GM18526 (cell line): ENCODE data around the gene SLC27A4.

Source experiments
- POLR2A ChIP-seq: IDR thresholded peaks from 3 replicates; pipeline ENCODE4 v1.6.1; 2011; ENCODE audit not compliant: insufficient read length; ENCODE audit errors: extremely low read depth

The SLC27A4 gene

DNA sequence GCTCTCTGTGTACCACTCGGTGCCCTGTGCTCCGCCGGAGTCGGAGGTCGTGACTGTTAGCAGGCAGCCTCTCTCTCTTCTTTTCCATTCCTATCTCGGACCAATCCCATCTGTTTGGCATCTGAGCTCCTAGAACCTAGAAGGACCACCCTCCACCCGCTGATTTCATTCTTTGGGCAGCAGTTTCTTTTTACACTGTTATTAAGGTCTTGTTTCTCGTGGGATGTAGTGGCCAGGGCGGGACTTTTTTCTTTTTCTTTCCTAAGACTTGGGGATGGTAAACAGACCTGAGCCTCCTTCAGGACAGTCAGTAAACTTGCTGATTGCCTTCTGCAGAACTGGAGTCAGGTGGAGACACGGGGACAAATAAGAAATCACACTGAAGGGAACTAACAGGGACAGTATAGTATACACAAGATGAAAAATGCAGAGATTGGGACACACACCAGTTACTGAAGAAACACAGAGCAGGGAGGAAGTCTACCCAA lies 31.3 kb downstream of the SLC27A4 start:
- no peak for TF ChIP-seq POLR2A

DNA sequence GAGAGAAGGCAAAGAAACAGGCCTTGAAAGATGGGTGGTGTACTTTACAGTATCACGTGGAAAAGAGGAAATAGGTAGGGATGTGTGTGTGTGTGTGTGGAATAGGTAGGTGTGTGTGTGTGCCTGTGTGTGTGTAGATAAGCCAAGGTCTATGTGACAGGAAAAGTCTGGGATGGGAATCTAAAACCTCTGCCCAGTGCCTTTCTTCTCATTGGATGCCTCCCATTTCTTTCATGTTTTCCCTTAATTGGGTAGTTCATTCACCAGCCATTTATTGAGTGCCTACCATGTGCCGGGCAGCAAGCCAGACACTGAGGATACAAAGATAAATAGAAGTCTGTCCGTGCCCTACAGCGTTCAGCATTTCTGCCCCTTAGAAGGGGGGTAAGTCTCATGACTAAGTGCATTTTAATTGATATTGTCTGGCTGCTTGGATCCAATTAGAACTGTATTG lies 31.9 kb downstream of the SLC27A4 start:
- no peak for TF ChIP-seq POLR2A

DNA sequence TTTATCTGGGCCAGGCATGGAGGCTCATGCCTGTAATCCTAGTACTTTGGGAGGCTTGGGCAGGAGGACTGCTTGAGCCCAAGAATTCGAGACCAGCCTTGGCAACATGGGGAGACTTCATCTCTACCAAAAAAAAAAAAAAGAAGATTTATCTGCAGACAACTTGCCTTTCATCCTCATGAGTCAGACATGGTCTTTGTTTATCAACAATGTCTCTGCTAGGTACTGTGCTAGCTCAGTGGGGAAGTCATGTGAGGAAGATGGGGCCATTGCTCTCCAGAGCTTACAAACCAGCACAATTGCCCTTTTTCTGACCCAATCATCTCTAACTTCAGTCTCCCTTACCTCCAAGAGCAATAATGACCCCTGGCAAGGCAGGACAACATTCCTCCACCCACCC lies 32.5 kb downstream of the SLC27A4 start:
- TF ChIP-seq POLR2A = no peak

DNA sequence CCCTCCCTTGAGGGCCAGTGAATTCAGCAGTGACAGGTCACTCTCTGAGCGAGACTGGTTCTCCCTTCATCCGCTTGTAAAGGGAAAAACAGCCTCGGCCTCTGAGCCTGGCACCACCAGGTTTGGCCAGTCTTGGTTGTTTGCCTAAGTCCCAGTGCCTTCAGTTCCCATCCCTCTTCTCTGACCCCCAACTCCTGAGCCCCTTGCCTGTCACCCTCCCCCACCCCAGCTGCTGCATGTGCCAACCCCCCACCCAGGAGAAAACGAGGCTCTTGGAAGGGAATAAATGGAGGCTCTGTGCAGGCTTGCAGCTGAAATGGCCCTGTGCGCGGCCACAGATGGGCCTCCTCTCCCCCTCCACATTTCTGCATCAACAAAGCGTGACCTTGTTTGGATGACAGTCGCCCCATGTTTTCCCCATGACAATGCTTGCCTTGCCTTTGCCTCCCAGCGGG lies 33.9 kb downstream of the SLC27A4 start:
- TF ChIP-seq POLR2A = no peak

DNA sequence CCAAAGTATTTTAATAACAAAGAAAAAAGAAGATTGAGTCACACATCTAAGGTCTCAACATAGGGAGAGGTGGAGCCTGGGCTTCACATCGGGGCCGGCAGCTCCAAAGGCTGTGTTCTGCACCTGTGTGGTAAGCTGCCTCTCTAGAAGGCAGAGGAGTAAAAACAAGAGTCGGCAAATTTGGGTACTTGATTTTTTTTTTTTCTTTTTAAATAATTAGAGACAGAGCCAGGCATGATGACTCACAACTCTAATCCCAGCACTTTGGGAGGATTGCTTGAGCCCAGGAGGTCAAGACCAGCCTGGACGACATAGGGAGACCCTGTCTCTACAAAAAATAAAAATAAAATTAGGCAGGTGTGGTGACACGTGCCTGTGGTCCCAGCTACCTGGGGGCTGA lies 35.5 kb downstream of the SLC27A4 start:
- no peak for TF ChIP-seq POLR2A

DNA sequence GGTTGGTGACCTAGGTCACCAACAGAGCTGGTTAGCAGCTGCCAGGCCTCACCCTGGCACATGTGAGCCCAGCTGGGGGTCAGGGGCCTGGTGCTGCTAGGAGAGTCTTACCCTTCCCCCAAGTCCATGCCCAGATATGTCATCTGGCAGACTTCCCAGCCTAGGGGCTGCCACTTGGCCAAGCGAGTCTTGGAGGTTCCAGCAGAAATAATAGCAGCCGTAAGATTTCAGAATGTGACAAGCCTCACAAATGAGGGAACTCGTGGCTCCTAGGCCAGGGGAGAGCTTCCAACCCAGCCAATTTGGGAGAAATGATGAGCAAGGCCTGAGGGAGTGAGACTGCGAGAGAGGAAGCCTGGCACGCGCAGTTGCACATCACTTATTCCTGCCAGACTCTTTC lies 41.9 kb downstream of the SLC27A4 start:
- no peak for TF ChIP-seq POLR2A

DNA sequence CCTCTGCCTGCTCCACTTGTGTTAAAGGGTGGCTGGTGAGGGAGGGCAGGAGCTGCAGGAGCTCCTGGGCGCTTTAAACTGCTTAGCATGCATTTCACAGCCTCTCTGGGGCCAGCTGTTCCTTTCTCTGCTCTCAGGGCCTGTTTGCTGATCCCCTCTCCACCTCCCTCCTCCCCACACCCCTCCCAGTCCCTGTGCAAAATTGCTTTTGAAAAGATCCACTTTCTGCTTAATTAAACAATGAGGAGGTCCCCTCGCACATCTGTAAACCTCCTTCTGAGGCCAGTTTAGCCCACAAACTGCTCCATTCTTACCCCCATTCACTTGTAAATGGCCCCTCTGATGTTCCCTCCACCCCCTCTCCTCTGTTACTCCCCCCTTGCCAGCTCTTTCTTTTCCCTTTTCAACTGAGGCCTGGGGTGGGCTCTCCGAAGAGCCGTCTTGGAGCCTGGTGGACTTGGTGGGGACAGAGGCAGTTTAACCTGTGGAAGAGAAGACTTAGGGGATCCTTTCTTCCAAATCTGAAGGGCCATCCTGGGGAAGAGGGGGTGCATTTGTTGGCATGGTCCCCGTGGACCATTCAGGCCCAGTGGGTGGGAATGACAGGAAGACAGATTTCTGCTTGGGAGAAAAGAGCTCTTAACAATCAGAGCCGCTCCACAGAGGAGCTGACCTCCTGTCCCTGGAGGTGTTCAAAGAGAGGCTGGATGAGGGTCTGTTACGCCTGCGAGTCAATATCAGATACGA lies 42.9 kb downstream of the SLC27A4 start:
- TF ChIP-seq POLR2A = no peak

DNA sequence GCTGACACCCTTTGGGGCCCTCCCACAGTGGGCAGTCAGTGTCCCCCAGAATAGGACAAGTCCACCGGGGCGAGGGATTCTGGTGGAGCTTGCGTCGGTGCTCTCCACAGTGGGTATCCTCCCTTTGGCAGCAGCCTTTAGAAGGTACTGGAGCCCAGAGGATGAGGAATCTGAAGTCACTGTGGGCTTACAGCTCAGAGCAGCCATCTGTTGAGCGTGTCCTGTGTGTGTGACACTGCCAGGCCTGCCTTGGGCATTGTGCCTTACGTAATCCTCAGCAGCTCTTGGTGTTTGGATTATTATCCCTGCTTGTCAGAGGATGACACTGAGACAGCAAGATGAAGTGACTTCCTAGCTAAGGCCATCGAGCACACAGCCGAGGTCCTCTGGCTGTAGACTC lies 43.5 kb downstream of the SLC27A4 start:
- TF ChIP-seq POLR2A = no peak

DNA sequence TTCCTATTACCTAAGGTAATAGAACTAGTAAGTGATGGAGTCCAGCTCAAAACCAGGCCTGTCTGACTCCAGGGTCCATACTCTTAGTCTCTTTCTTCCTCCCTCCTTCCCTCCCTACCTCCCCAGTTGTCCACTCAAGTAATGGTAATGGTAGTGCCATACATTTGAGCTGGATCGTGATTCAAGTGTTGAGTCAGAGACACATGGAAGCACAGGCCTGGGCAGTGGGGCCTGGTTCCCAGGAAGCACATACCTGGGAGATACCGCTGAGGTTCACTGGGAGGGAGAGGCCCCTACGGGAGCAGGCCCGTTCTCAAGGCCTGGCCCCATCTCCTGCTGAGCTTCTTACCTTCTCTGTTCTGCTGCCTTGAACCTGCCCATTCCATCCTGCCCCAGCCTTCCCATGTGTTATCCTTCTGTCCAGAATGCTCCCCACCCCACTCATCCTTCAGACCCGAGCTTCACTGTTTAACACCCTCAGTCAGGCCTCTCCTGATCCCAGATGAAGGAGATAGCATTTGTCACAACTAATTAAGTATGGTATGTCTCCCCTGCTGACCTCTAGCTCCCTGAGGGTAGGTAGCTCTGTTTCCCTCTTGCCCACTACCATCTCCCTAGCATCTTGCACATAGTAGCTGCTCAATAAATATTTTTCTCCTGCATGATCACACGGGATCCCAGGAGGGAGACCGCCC lies 44.6 kb downstream of the SLC27A4 start:
- no peak for TF ChIP-seq POLR2A

DNA sequence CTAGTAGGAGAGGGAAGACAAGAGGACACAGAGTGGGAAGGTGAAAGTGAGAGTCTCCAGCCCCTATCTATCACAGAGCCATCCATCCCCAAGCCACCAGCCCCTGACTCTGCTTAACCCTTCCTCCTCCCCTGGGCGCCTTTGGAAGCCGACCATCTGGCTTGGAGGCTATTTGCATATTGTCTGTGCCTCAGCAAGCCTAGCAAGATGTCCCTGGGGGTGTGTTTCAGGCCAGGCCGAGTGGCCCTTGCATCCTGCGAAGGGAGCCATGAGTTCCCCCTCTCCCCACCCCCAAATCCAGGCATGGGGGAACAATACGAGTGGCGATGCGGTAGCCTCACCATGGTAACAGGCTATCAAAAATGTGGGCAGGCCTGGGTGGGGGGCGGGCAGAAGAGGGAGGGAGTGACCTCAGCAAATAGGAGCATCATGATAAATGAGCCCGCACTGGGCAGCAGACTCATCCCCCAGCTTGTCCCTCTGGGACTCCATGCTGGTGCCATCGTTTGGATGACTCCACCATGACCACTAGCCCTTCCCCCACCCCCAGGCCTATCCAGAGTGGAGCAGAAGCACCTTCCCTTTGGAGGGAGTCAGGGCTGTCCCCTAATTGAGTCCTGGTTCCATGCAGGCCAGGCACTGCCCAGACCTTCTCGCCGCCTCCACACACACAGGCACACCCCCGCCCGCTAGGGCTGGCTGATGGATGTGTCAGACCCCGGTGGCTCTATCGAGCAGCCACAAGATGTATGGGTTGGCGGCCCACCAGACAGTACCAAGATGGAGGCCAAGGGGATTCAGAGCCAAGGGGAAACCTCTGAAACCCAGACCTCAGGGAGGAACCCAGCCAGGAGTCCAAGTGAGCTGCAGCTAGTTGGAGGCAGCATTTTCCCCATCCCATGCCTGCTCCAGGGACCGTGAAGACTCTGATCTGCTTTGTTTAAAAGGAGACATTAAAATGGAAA lies 45.5 kb downstream of the SLC27A4 start:
- TF ChIP-seq POLR2A = no peak

DNA sequence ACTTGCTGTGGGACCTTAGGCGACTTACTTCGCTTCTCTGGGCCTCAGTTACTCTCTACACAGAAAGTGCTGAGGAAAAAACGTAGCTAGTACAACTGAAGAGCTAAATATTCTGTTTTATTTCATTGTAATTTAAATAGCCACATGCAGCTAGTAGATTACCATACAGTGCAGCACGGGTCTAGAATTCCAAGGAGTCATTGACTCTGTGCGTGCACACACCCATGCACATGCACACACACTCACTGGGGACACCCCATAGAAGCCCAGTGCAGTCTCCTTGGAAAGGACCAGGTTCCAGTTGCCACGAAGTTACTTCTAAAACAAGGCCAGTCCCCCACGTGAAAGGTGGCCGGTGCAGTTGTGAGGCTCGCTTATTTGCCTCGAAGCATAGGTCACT lies 47.8 kb downstream of the SLC27A4 start:
- TF ChIP-seq POLR2A = no peak

DNA sequence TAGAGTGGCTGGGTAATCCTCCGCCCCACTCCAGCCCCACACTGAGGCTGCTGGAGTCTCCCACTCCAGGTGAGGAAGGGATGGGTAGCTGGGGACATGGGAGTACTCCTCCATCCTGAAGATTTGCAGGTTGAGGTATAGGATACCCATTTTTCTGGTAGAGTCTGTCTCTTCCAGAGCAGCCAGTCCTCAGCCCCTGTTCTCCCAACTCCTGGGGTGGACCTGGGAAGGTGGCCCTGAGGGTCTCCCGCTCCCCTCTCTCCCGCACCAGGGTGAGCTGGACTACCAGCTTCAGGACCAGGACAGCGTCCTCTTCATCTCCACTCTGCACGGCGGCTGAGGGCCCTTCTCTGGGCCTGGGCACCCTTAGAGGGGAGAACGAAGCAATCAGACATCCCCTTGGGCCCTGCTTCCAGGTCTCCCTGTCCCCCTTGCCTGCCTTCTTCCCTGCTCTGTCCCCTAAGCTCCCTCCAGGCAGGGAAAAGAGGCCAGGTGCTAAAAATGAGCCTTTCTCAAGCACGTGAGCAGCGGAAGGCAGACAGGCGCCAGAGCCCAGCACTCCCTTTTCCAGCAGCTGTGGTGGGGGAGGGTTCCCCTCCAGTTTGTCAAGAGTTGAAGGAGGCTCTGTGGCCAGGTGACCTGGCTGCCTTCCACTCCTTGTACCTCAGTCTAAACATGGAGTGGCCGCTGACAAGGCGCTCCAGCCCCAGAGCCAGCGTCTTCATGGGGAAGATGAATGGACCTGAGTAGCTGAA lies 49.2 kb downstream of the SLC27A4 start:
- no peak for TF ChIP-seq POLR2A

DNA sequence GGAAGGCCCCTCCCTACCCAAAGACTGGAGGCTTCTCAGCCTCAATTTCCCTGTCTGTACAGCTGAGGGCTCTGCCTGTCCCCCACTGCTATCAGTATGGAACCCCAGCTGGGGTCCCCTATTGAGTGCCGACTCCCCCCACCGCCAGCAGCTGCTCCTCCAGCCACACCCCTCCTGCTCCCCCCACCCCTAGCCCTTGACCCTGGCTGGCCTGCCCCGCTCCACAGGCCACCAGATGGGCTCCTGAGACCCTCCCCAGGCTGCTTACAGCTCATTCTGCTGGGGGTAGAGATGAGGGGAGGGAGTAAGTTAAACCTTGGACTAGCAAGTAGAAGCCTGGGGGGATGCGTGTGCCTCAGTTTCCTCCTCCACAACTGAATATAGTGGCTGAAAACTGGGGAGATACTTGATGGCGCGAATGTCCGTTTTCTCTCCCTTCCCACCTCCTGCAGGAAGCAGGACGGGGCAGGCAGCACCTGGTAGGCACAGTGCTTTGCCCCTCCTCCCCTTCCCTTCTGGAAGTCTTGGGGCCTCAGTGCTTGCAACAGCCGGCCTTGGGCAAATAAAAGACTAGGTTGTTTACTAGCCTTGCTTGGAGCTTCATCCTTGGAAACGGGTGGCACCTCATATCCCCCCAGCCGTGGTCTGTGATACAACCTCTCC lies 50.0 kb downstream of the SLC27A4 start:
- TF ChIP-seq POLR2A = no peak

DNA sequence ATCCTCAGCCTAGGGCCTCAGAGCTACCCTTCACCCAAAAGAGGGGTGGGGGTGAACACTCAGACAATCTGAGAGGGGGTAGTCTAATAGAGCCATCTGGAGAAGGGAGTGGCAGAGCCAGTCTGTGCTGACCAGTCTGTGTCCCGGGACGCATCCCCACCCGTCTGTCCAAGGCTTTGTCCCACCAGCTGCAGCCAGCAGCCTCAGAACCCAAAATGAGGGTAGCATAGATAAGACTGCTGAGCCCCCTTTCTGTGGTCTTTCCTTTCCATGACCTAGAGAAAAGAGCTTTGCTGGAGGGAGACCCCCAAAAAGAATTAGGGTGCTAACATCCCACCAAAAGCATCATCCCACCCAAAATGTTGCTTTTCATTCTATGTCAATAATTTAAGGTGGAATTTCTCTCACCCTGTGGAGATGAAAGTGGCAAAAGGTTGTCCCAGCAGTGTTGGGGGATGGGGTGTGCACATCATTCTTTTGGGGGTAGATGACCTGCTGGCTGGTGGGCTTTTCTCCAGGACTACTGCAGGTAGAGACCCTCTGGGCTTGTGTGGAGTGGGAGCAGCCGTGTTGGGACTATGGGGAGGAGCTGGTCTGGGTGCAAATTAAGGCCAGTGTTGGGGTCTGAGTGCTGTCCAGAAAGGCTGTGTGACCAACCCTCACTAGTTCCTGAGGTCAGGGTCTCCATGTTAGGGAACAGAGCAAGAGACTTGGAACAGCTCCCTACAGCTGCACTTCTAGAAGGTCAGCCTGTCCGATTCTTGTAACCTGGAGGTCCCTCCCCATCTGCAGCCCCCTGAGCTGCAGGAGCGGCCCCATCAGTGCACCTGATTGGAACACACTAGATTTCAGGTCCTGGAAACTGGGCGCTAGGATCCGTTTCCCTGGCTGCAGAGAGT lies 50.7 kb downstream of the SLC27A4 start:
- TF ChIP-seq POLR2A = no peak

DNA sequence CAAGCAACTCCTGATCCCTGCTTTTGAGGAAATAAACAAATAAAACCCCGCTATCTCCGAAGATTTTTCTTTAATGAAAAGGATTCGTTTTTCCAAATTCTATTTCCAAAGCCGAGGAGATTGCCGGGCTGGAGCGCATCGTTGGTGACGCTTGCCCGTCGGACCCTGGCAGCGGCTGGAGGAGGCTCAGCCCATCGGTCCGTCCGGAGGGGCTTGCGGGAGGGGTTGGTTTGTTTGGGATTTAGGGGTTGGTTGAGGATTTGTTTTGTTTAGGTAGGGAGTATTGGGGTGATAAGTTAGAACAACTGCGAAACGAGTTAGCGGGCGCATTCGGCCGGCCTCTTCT lies 51.6 kb downstream of the SLC27A4 start:
- no peak for TF ChIP-seq POLR2A
